T-helper 1 cell treated with Interleukin-12 subunit alpha and Interleukin-12 subunit beta and Interleukin-4 antibody, amounts not matched to agents 30 ng/mL and 1 ng/mL, for 36 hours (primary cell): ENCODE data around the gene INPP5E. TPM values are rescaled to one million over a fixed set of nuclear protein-coding genes. Genes with fewer than 3 reads are reported as not detected.

Experiments used
- intact Hi-C: fragments of 100-400 bp; cut with micrococcal nuclease; formaldehyde crosslinking; loops from one replicate; pipeline ENCODE4 v1.15.1; 2024
- total RNA-seq: library from RNA; stranded (reverse); gene quantifications from 2 replicates; pipeline ENCODE4 v1.2.3, GENCODE V29; 2022

The INPP5E gene
- total RNA-seq, 1 donor from 2014 or later, result 23.2 TPM

DNA sequence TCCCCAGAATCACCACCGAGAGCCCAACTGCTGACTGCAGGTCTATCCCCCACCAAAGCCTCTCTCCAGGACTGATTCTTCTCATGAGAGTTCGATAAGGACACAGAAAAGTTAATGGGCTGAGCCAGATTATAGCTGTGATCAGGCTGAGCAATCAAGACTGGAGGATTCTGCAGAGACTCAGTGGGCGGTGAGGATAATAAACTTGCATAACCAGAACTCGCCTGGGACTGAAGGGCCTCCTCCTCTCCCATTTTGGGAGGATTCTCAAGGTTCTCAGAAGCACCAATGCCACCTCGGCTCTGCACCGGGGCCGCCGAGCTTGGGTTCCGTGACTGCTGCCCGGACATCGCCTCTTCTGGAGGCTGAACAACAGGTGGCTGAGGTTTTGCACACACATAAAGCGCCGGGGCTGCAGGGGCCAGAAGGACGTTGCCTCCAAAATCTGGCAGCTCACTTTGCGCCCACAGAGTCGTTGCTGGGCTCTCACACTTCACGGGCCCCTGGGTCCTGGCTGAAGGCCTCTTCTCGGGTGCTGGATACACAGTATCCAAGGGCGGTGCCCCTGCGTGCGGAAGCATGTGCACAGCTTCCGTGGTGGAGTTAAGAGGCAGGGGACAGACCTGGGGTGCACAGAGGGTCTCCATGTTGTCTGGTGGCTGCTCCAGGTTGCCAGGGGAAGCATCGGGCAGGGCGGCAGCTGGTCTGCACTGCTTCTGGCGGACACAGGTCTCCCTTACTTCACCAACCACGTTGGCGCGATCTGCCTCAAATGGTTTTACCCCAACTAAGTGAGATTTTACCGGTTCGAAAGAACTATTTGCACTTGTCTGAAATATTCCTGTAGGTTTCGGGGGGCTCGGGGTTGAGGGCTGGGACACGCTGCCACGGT, 35.6 kb upstream of the INPP5E start:
- intact Hi-C loops, result no loop called here

DNA sequence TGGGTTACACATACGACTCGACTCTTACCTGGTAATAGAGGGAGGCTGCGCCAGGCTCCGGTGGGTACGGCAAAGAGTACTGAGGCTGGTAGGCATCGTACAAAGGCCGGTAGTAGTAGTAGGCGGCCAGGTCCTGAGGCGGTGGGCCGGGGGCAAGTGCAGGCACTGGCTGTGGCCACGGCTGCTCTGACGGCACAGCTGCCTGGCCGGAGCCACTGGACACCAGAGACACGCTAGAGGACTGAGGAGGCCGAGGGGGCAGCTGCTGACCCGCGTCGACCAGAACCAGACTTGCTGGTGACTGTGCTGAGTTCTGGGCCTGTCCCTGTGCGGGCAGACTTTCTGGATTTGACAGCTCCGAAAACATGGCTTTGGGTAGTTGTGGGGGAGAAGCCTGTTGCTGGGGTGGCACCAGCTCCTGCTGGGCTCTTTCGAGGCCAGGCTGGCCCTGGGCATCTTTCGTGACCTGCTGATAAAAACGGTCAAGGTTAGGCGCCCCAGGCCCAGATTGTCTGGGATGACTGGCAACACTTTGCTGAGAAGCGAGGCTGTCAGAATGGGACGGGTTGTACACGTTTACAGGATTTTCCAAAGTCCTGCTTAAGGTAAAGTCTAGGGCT, 34.5 kb upstream of the INPP5E start:
- intact Hi-C loops, result no loop called here

DNA sequence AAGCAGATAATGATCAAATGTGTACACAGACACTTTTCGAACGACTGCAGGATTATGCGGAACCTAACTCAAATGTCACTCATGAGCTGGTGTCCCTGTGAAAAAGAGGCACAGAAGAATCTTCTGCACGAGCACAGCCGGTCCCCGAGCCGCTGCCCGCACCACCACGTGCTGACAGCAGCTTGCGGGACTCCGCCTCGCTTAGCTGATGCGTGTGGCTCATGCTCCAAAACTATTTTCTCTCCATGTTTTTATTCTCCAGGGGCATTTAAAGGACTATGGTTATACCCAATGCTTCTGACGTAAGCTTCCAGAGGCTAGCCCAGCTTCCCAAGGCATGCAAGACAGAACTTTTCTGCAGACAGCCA, 33.7 kb upstream of the INPP5E start:
- intact Hi-C loops, result no loop called here

DNA sequence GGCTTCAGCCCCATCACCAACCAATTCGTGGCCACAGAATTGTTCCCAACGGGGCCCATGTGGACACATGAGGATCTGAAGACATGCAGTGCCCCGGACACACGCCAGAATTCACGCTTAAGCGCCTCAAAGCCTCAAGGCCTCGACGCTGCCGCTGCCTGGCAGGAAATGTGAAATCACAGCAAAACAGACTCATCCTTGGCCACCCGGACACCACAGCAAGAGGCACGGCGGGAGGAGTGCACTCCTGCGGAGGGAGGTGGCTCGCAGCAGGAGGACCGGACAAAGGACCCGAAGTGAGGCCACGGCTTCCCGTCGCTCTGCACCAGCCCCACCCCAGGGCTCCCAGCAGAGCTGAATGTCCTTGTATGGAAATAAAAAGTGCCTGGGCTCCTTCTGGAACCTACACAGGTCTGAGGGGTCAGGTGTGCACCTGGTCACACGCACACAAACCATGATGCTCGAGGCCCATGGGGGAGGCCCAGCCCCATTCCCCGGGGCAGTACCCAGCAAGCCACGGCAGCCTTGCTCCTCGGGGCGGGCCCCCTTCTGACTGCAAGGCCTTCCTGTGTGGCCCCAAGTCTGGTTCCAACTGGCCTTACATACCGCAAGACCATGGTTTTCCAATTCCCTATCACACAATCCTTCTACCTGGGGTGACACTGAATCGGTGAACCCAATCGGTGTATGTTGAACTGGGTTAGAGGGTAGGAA, 33.2 kb upstream of the INPP5E start:
- intact Hi-C loops, result no loop called here

DNA sequence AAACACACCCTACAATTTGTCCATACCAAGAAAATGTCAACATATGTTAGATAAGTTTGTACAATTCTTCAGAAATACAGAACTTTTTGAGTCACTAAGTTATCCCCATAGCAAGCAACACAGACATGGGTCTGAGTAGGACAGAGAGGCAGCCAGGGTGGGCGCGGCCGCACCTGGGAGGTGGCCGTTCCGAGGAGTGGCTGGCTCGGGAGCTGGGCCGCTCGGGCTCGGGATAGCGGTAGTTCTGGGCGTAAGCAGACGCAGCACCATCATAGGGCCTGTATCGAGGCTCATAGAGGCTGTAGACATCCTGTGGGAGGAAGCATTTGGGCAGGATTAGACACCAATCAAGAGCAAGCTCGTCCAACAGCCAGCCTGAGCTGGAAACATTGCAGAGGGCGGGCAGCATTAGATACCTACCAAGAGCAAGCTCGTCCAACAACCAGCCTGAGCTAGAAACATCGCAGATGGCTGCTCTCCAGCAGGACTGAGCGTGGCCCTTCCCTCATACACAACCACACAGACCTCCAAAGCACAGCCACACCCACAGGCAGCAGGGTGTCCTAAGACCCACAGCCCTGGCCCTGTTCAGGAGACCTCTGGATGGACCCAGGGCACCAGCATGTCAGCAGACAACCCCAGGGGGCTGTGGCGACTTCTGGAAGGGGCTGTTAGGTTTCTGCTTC, 32.3 kb upstream of the INPP5E start:
- intact Hi-C loops, result no loop called here

DNA sequence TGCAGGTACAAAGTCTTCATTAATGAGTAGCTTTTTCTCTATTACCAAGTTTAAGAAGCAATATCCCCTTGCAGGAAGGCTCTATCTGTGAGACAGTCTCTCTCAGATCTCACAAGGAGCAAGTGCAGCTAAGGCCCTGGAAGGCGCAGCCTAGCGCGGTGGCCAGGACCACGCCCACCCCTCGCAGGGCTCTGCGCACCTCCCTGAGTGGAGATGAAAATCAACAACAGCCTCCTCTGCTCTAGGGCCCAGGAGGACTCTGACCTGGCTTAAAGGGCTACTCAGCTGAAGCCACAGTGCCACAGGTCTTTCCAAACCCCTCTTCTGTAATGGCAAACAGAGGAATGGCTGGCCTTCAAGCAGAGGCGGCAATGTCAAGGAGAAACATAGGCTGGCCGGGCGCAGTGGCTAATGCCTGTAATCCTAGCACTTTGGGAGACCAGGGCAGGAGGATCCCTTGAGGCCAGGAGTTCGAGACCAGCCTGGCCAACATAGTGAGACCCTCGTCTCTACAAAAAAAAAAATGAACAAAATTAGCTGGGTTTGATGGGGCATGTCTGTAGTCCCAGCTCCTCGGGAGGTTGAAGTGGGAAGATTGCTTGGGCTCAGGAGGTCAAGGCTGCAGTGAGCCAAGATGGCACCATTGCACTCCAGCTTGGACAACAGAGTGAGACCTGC, 31.3 kb upstream of the INPP5E start:
- intact Hi-C loops, result no loop called here

DNA sequence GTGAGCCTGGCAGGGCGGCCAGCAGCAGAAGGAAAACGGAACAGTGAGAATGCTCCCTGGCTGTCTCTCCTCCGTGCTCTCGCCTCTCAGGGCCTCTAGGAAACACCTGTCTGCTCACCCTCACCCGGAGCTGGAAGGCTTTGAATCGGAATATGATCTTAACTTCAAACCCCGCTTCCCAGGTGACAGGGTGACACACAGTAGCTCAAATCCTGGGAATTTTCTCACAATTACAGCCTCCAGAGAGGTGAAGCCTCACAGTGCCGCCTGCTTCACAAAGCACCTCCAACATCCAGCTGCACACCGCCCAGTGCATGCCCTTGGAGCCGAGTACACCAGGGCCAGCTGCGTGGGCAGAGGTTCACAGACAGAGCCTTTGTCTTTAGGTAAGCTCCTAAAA, 30.7 kb upstream of the INPP5E start:
- intact Hi-C loops, result no loop called here

DNA sequence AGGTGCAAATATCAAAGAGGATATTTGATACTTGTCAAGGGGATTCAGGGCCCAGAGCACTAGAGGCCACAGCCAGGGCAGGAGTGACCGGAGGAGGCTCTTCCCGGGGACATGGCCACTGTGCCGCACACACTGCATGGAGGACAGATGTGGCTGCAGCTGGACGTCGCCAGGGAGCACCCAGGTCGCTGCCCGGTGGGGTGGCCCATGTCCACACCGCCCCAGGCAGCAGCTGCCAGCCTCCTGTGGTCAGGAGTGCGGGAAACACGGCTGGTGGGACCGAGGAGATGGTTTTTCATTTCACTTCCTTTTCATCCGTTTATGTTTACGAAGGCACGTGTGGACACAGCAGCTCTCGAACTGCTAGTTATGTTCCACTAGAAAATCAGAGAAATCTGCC, 28.1 kb upstream of the INPP5E start:
- intact Hi-C loops, result no loop called here

DNA sequence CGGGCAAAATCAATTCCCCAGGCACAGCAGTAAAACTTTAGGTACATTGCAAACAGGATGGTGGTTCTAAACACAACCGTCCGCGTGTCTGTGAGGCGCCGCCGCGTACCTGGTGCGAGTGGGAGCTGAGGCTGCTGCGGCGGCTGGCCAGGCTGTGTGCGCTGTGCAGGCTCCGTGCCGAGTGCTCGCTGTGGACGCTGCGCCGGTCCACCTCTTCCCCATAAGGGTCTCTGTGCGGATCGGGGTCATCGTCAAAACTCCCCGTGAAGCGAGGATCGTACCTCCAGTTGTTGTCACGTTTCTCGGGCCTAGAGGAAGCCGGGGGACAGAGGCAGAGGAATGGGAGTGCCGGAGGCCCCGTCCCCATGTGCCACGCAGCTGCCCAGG, 26.5 kb upstream of the INPP5E start:
- intact Hi-C loops, result no loop called here

DNA sequence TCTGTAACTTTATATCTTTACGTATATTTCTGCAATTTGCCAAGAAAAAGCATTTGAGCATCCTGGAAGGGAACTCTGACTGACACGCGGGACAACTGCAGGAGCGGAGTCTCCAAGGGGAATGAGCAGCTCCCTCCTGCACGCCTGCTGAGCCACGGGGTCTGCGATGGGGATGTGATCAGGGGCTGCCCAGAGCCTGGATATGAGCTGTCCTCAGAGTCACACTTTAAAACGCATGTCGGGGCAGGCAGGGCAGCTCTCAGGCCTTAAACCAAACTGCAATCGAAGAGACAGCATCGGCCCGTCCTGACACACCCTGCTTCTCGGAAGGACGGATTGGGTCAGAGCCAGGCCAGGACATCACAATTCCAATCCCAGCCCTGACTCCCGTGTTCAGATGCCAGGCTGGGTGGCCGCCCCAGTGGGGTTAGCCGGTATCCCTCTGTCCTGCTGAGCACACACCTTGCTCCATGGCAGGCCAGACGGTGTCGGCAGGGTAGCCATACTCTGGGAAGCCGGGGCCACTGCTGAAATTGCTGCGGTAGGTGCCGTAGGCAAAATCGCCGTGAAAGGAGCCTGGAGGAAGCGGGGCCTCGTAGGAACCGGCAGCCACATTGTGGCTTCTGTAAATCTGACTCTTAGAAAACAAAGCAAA, 26.0 kb upstream of the INPP5E start:
- intact Hi-C loops, result no loop called here

DNA sequence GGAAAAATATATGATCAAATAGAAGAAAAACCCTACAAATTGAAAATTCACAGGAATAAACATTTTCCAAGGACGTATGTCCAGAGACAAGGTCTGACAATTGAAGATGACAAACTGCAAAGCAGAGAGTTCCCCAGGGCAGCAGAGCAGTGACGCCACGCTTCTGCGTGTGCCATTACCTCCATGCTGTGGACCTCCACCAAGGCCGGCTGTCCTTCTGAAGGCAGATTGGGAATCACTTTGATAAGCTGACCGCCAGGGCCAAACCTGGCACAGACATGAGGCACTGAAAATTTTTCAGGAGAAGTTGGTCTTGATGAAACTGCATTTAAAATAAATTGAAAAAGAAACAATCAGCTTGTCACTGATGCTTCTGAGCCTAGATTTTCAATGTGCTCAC, 24.6 kb upstream of the INPP5E start:
- intact Hi-C loops, result no loop called here

DNA sequence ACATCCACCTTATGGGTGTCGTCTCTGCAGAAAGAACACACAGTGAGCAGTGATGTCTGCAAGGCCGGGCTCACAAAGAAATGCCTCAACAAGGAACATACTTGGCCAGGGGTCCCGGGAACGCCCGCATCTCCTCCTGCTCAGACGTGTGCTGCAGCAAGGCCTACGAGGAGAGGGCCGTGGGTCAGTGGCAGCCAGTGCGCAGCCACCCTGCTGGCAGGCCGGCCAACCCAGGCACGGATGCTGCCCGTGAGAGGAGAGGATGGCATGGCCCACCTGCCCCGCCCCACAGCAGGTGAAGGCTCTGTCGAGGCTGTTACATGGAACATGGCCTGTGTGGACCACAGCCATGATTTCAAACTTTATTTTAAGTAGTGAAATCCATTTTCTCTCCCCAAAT, 23.9 kb upstream of the INPP5E start:
- intact Hi-C loops, result no loop called here

DNA sequence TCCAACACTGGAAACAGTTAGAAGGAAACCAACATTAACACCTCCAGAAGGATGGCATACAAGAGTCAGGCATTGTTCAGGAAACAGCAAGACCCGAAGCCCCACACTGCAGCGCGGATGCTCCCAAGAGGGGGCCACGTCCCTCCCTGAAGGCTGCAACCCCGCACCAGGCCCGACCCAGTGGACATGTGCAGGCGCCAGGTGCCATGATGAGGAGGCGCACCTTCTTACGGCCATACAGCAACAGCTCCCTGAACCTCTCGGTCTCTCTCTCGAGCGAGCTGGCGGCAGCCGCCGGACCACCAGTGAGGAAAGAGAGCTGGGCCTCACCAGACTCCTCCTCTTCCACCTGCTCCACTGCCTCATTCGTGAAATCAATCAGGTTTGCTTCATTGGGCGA, 23.0 kb upstream of the INPP5E start:
- intact Hi-C loops, result no loop called here

DNA sequence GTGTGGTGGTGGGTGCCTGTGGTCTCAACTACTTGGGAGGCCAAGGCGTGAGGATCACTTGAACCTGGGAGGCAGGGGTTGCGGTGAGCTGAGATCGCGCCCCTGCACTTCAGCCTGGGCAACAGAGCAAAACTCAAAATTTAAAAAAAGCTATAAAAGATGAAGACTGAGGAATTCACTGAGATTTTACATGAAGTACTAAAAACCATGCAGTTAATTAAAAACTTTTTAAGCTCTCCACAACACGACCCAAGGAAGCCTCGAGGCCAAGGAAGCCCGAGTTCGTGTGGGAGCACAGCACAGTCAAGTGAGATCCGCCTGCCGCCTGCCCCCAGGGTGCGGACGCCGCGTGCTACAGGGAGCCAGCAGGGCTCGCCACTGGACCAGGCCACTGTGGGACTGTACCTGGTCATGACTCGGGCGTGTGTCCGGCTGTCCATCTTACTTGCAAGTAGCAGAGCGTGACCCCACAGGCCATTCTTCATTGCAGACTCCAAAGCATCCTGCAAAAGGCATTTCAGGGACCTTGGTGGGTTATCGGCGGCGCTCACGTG, 21.2 kb upstream of the INPP5E start:
- intact Hi-C loops, result no loop called here

DNA sequence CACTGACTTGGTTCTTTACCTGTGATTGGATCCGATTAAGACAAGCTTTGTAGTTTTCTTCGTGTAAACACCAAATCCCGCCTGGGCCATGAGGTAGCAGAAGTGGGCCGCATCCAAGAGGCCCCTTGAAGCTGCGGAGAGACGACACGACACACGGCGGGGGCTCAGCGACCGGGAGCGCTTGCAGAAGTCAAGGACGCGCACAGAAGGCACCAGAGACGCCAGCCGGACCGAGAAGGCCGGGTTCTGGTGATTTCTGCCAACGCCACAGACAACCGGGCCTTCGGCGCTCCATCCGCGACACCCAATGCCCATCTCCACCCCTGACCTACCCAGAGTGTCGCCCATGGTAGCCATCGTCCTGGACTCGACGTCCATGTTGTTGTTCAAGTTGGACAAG, 19.8 kb upstream of the INPP5E start:
- intact Hi-C loops, result no loop called here

DNA sequence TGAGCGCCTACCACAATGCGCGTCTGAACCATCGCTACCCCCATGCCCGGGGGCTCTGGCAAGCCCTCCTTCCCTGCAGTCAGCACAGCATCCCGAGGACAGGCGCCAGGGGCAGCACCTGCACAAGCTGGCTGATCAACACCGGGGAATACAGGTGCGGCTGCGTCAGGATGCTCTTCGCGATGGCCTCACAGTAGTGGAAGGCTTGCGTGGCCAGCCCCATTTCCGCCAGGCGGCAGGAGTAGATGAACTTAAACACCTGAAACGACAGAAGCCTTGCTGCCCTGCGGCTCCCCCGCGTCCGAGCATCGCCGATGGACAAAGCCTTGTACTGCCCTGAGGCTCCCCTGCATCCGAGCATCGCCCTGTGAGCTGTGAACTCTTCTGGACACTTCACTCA, 17.7 kb upstream of the INPP5E start:
- intact Hi-C loops, result no loop called here

DNA sequence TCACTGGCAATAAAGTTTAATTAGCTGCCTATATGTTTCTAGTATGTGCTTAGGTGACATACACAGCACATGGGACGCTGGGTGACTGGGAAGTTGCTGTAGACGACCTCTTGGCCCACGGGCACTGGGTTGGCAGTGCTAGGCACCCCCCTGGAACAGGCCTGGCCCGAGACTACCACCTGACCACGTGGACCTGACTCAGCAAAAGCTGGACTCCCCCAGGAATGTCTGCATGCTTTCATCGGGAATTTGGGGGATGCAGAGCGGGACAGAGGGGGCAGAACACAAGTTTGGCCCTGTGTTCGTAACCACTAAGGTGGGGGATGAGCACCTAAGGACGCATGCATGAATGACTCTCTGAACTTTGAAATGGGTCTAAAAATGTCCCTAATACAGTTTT, 16.6 kb upstream of the INPP5E start:
- intact Hi-C loops, result no loop called here

DNA sequence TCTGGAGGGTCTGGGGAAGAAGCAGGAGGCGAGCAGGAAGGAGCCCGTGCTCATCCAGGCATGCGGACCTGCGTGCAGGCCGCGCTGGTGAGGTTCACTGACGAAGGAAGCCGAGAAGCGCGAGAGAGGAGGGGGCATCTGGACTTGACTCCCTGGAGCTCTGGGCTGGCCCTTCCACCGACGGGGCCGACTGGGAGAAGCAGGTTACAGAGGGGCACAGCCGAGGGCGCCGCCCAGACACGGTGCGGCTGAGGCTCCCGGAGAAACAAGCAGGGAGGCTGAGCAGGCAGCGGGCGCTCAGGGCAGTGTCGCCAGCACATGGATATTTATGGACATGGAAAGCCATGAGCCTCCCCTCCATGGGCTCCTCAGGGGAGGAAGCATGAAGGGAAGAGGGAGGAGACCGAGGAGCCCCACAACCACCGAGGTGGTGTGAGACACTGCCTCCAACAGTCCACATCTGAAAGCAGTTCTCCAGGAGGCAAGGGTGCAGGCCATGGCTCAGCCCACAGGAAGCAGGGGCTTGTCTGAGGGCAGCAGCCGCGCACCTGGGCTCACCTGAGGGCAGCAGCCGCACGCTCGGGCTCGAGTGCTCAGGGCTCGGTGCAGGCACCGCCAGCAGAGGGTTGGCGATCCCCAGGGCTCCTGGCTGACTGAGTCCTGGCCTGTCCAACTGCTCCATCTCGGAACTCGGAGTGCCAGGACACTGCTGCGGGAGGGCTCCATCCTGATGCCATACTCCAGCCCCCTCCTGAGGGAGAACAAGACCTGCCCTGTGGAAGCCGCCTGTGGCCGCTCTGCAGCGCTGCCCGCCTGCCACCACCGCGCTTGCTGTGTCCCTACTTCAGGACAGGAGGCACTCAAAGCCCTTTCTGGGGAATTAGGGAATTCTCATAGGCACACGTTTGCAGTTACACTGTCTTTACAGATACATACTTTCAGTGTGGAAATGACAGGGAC, 15.7 kb upstream of the INPP5E start:
- intact Hi-C loops, result no loop called here

DNA sequence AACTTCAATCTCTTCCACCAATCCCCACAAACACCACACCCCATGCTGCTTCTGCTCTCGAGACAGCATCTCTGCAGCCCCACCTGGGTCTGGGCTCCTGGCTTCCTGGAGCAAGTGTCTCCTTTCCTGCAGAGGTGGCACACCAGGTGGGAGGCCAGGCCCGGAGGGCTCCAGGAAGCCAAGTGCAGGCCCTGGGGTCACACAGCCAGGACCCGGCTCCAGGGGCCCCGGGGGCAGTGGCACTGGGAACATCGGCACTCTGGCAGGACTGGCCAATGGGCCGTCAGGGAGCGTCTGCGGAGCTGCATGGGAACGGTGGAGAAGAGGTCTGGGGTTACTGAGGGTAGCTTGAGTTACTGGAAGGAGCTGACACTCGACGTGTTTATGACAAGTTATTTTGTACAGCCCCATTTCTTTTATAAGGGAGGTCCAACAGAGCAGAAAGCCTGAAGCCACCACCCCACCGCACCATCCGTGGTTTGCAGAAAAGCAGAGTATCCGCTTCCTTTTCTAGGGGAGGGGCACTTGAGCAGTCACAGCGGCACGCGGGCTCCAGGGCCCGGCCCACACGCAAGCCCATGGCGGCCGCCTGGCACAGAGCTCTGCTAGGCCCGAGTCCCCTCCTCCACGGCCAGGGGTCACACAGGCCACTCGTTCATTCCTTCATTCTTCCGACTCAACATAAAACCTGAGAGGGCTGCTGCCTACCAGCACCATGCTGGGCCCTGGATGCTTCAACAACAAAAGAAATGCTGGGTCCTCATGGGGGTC, 14.6 kb upstream of the INPP5E start:
- intact Hi-C loops, result no loop called here
